Ishikawa (cell line): ENCODE measurements around the gene GLI3.

ENCODE experiments used
- CEBPB ChIP-seq: IDR thresholded peaks from 2 replicates; pipeline ENCODE4 v1.6.1; 2012
- CREB1 ChIP-seq: IDR thresholded peaks from 2 replicates; pipeline ENCODE4 v1.6.1; 2012; ENCODE audit warnings: low read depth
- EGR1 ChIP-seq: IDR thresholded peaks from 2 replicates; pipeline ENCODE4 v1.6.1; 2012
- EP300 ChIP-seq: IDR thresholded peaks from 2 replicates; pipeline ENCODE4 v1.6.1; 2012; ENCODE audit warnings: borderline replicate concordance
- FOXM1 ChIP-seq: IDR thresholded peaks from 2 replicates; pipeline ENCODE4 v1.6.1; 2012; ENCODE audit warnings: low read depth, borderline replicate concordance
- RAD21 ChIP-seq: IDR thresholded peaks from 2 replicates; pipeline ENCODE4 v1.6.1; 2012; ENCODE audit warnings: low read depth
- TAF1 ChIP-seq: IDR thresholded peaks from 2 replicates; pipeline ENCODE4 v1.6.1; 2012; ENCODE audit warnings: low read depth, mild to moderate bottlenecking
- TCF12 ChIP-seq: IDR thresholded peaks from 2 replicates; pipeline ENCODE4 v1.6.1; 2012; ENCODE audit warnings: low read depth
- TEAD4 ChIP-seq: IDR thresholded peaks from 2 replicates; pipeline ENCODE4 v1.6.1; 2012
- YY1 ChIP-seq: IDR thresholded peaks from 2 replicates; pipeline ENCODE4 v1.6.1; 2012; ENCODE audit warnings: low read depth
- ZBTB7A ChIP-seq: IDR thresholded peaks from 2 replicates; pipeline ENCODE4 v1.6.1; 2012; ENCODE audit warnings: low read depth
- TF ChIP-seq, protein P1 (sequence below): IDR thresholded peaks from 2 replicates; pipeline ENCODE4 v1.6.1; 2012; ENCODE audit warnings: low read depth, mild to moderate bottlenecking
- TF ChIP-seq, protein P2 (sequence below): IDR thresholded peaks from 2 replicates; pipeline ENCODE4 v1.6.1; 2012
- TF ChIP-seq, protein P3 (sequence below): IDR thresholded peaks from 2 replicates; pipeline ENCODE4 v1.6.1; 2012

- TF ChIP-seq, protein P1, sequence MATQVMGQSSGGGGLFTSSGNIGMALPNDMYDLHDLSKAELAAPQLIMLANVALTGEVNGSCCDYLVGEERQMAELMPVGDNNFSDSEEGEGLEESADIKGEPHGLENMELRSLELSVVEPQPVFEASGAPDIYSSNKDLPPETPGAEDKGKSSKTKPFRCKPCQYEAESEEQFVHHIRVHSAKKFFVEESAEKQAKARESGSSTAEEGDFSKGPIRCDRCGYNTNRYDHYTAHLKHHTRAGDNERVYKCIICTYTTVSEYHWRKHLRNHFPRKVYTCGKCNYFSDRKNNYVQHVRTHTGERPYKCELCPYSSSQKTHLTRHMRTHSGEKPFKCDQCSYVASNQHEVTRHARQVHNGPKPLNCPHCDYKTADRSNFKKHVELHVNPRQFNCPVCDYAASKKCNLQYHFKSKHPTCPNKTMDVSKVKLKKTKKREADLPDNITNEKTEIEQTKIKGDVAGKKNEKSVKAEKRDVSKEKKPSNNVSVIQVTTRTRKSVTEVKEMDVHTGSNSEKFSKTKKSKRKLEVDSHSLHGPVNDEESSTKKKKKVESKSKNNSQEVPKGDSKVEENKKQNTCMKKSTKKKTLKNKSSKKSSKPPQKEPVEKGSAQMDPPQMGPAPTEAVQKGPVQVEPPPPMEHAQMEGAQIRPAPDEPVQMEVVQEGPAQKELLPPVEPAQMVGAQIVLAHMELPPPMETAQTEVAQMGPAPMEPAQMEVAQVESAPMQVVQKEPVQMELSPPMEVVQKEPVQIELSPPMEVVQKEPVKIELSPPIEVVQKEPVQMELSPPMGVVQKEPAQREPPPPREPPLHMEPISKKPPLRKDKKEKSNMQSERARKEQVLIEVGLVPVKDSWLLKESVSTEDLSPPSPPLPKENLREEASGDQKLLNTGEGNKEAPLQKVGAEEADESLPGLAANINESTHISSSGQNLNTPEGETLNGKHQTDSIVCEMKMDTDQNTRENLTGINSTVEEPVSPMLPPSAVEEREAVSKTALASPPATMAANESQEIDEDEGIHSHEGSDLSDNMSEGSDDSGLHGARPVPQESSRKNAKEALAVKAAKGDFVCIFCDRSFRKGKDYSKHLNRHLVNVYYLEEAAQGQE: no peak
- no peak for TF ChIP-seq TEAD4
- no peak for TF ChIP-seq RAD21
- TF ChIP-seq, protein P2, sequence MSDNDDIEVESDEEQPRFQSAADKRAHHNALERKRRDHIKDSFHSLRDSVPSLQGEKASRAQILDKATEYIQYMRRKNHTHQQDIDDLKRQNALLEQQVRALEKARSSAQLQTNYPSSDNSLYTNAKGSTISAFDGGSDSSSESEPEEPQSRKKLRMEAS: no peak
- no peak for TF ChIP-seq EP300
- no peak for TF ChIP-seq ZBTB7A
- no peak for TF ChIP-seq TCF12
- no peak for TF ChIP-seq FOXM1
- TF ChIP-seq EGR1: no peak
- TF ChIP-seq CREB1: no peak
- TF ChIP-seq TAF1: no peak
- no peak for TF ChIP-seq CEBPB
- TF ChIP-seq, protein P3, sequence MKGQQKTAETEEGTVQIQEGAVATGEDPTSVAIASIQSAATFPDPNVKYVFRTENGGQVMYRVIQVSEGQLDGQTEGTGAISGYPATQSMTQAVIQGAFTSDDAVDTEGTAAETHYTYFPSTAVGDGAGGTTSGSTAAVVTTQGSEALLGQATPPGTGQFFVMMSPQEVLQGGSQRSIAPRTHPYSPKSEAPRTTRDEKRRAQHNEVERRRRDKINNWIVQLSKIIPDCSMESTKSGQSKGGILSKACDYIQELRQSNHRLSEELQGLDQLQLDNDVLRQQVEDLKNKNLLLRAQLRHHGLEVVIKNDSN: no peak
- TF ChIP-seq YY1: no peak
Measured at GRCh38 chr7:41996381-41997035, 240.5 kb downstream of the GLI3 start.
